HT1080 (cell line): Measurements from ENCODE around the gene CUX1. TPM values are rescaled to one million over a fixed set of nuclear protein-coding genes. Genes with fewer than 3 reads are reported as not detected.
"Not testable (repeated sequence)": the region's sequence is repeated elsewhere in the genome, so short reads cannot be mapped to it uniquely, and the experiment has no call there.

Experiments
- DNase-seq: peaks from one replicate; pipeline ENCODE4 v3.0.0-alpha.2; 2015; ENCODE audit warnings: low read depth
- total RNA-seq: library from RNA; depleted of rRNA; stranded (reverse); fragments of >200 nt; shearing (Covaris generic); gene quantifications from 2 replicates; pipeline ENCODE4 v1.2.3, GENCODE V29; 2014

The CUX1 gene
- total RNA-seq, 1 experiment from 2014 or later: 21.2 TPM

DNA sequence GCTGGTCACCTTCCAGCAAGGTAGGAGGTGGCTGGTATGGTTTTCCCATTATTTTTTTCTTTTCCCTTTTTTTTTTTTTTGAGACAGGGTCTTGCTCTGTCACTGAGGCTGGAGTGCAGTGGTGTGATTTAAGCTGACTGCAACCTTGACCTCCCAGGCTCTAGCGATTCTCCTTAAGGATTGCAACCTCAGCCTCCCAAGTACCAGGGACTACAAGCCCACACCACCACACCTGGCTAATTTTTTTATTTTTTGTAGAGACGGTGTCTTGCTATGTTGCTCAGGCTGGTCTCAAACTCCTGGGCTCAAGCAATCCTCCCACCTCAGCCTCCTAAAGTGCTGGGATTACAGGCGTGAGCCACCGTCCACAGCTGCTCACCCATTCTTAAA lies 24.7 kb upstream of the CUX1 start:
- DNase-seq: not testable (repeated sequence)

DNA sequence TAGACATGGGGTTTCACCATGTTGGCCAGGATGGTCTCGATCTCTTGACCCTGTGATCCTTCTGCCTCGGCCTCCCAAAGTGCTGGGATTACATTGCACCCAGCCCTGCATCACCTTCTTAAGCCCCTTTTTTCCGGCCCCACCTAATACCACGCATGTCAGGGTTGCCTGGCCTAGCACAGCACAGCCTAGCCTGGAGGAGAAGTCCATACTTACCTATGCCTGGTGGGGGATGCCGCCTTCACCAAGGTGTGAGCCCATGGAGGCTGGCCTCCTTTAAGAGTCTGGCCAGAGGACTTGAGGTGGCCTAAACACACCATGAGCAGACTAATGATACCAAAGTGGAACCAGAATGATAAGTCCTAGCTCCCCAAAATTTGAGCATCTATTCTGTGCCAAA lies 22.0 kb upstream of the CUX1 start:
- DNase-seq: no peak

DNA sequence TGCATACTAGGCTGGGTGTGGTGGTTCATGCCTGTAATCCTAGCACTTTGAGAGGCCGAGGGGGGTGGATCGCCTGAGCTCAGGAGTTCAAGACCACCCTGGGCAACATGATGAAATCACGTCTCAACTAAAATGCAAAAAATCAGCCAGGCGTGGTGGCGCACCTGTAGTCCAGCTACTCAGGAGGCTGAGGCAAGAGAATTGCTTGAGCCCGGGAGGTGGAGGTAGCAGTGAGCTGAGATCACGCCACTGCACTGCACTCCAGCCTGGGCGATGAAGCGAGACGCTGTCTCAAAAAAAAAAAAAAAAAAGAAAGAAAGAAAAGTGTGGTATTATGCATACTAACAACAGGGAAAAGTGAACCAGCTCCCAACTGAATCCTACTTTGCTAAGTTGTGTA lies 19.3 kb upstream of the CUX1 start:
- DNase-seq: not testable (repeated sequence)

DNA sequence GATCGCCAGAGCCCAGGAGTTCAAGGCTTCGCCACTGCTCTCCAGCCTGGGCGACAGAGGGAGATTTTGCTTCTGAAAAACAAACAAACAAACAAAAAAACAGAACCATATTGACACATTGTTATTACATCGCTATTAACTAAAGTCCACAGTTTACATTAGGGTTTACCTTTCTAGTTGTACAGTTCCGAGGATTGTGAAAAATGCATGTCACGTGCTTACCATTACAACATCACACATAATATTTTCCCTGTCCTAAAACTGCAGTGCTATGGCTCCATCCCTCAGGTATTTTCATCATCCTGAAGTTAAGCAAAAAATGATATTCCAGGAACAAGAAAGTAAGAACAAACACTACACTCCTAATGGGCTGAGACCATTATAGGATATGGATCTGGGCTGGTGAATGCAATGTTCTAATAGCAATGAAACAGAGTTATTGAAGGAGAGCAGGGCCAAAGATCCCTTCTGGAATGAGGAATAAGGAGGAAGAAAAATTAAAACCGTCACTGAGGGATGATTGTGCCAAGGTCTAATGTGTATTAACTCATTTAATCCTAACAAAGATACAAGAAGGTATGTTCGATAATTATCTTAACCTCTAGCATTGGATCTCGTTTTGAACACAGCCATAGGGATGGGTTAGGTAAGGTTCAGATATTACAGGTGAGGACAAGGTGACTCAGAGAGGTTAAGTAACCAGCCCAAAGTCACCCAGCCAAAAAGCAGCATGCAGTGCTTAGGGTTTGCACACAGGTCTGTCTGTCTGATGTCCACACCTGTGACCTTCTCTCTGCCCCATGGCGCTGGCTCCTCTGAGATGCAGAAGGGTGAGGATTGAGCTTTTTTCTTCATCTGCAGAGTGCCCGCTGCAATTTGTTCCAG lies 14.0 kb upstream of the CUX1 start:
- DNase-seq: no peak

DNA sequence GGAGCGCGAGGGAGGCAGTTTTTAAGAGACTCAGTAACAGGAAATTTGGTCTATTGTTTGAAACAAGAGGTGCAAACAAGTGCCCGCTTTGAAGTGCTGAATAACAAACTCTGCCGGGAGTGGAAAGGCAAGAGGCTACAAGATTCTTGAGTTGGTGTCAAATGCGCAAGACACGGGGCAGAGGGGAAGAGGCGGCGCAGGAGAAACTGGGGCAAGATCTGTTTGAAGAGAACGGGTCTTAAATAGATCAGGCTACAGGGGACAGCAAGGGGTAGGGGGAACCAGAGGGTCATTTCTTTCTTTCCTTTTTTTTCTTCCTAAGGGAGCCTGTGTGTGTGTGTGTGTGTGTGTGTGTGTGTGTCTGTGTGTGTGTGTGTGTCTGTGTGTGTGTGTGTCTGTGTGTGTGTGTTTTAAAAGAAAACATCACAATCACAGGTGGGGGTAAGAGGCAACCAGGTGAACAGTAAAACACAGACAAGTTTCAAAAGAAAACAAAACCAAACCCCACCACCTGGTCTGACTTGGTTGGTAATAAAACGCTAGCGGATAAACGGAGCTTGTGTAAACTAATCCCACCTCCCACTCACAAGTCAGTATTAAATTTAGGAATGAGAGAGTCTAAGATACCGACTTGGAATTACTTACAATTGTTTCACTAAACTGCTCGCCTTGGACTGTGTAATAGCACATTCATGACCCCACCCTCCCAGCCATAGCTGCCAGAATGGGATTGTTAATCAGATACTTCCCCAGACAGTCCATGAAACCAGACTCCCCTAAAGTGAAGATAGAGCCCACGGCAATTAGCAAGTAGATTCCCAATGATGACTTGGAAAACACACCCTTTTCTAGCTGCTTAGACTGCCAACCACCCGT lies 13.1 kb upstream of the CUX1 start:
- no peak for DNase-seq

DNA sequence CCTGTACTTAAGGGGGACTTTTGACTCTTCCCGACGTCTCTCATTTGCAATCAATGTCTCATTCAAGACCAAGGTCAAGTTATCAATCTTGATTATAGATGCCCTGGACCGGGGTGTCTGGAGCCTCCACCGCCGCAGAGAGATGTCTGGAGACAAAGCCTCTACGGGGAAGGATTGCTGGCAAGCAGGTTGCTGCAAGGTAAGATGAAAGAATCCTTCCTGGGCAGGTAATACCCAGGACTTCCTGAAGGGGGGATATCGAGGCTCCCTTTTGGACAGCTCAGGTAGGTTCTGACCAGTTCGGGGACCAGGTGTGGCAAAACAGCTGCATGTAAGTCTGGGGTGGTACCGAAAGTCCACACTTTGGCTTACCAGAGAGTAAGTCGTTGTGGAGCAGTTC lies 12.5 kb upstream of the CUX1 start:
- no peak for DNase-seq

DNA sequence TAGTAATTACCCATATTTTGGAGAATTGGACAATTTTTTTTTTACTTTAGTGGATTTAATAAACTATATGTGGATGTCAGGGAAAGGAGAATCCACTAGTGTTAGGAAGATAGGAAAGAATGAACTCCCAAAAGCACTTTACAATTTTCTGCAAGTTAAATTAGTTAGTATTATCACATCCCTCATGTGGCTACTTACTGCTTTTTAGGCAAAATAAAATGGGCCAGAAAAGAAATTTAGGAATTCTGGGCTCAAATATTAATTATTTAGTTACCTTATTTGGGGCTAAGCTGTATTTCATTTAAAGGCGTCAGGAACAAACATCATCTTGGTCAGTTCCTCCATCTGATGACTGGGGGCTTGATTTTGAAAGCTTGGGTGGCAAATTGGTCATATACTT lies 4.8 kb upstream of the CUX1 start:
- DNase-seq: no peak

DNA sequence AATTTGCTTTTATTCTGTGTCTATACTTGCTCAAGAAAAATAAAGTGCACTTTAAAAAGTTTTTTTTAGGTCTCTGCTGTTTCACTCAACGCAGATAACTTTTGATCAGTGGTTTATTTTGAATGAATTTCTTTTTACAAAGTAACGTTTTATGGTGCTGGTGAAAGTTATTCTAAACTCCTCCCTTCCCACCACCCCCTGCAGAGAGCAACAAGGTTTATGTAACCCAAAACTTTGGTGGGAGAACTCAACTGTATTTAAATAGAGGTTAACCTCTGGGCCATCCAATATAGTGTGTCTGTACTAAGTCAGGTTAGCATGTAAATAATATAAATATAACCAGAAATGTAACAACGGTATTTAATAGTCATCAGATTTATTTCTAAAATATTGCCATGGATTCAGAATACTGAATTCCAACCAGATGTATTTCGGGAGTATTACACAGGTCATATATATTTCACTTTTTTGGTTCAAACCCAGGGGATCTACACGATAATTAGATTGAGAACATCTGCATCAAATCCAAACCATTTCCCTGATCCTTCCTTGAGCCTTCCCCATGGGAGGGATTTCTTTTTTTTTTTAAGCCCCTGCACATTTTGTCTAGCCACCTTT lies 3.9 kb upstream of the CUX1 start:
- DNase-seq: no peak

DNA sequence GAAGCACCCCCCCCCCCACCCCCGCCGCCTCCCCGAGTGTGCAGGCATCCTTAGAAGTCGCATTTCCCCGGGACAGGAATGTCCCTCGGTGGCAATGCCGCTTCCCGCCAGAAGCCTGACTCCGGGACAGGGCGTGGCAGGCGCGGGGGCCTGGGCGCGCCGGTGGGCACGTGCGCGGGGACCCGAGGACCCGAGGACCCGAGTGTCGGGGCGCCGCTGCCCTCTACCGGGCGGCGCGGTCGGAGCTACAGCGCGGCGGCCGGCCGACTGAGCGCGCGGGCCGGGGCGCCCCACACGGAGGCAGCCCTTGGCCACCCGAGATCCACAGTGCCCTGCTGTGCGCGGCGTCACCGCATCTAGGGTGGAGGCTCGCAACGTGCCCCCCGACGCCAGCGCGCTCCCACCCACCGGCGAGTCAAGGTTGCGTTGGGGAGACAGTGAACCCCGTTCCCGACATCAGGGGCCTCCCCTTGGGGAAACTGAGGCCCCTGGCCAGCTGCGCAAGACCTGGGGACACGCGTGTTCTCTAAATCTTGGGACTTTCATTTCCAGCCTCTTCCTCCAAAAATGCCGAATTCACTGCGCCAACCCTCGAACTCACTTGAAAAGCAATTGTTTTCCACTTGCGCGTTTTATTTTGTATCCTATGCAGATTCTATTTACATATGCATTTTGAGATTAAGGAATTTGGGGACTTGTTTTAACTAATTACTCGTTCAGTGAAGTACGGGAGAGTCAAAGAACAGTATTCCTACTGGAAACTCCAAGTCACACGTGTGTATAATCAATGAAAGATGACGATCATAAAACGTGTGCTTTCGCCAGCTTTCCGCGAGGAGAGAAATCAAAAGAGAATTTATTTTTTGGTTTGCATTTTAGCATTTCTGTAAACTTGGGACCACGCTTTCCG lies 3.1 kb upstream of the CUX1 start:
- peak; percentile 52 for DNase-seq

DNA sequence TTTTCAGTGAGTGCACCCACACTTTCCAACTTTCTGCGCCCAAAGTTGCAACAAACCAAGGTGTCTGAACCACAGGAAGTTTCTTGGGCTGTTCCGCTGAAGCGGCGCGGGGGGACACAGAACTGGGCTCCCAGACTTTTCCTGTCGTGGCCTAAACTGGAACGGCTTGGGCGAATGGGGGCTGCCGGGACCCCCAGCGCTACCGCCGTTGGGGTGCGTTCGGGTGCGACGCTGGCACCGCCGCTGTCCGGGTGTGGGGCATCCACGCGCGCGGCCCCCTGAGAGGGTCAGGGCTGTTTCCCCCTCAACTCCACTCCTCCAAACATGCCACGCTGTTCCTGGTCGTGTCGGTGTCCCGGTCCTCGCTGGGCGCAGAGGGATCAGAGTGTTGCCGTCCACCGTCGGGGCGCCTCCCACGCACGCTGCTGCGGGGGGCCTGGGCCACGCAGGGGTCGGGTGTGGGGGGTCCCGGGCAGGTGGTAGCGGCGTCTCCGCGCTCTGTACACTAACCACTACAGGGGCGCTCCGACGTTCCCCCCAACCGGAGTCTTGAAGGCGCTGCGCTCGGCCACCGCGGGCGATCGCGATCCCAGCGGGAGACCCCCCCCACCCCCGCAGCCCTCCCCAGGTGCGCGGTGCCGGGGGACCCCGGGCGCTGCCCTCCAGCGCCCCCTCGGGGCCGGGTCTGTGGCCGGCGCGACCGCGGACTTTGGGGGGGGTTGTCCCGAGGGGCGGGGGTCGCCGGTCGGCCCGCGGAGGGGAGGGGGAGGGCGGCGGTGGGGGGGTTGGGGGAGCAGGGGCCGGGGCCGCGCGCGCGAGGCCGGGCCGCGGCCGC lies 2.2 kb upstream of the CUX1 start:
- DNase-seq: no peak

DNA sequence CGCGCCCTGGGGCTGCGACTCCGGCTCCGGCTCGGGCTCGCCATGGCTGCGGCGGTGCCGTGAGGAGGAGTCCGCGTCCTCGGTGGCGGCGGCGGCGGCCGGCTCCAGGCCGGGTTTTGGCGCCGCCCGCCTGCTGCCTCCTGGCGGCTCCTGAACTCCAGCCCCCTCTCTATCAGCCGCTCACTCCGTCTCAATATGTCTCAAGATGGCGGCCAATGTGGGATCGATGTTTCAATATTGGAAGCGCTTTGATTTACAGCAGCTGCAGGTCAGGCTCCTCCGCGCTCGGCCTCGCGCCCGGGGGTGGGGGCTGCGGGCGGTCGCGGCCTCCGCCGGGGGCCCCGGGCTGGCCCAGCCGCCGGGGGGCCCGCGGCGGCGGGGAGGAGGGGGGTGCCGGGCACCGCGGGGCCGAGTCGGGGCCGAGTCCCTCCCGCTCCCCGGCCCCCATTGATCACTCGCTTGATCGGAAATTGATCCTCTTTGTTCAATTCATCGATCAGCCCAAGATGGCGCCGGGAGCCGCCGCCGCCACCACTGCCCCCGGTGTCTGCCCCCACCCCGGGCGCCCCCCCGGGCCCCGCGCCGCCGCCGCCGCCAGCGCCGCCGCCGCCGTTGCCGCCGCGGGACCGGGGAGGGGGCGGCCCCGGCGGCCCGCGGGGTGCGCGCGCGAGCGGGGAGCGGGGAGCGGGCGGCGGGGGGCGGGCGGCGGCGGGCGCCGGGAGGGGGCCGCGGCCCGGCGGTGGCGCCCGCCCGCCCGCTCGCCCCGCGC lies 1.4 kb upstream of the CUX1 start:
- peak; percentile 76 for DNase-seq

DNA sequence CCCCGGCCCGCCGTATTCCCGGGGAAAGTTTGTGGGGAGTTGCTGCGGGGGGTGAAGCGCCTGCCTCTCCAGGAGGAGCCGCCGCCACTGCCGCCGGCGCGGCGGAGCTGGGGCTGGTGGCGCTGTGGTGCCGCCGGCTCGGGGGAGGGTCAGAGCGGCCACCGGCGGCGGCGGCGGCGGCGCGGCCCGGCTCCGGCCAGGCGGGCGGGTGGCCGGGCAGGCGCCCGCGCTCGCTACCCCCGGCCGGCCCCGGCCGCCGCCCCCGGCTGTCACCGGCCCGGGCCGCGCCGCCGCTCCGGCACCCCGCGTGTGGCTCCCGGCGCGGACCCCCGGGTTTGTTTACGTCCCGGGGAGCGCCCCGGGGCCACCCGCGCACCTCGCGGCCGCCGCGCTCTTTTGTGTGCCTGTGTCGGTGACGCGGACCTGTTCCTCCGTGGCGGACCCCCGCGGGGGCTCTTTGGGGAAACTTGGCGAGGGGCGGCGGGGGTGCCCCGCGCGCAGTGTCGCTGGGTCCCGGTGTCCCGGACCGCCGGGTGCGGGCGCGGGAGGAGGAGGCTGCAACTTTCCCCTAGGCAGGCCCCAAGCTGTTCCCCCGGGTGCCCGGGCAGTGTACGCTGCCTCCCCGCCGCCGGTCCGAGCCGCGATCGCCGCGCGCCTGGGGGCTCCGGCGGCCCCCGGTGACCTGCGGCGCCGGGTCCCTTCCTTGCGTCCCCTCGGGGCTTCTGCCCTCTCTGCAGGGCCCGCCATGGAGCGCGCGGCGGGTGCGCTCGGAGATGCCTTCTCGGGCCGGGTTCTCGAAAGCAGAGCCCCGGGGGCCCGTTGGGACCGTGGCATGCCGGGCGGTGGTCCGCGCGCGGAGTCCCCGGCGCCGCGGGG lies 593 bp upstream of the CUX1 start:
- no peak for DNase-seq

DNA sequence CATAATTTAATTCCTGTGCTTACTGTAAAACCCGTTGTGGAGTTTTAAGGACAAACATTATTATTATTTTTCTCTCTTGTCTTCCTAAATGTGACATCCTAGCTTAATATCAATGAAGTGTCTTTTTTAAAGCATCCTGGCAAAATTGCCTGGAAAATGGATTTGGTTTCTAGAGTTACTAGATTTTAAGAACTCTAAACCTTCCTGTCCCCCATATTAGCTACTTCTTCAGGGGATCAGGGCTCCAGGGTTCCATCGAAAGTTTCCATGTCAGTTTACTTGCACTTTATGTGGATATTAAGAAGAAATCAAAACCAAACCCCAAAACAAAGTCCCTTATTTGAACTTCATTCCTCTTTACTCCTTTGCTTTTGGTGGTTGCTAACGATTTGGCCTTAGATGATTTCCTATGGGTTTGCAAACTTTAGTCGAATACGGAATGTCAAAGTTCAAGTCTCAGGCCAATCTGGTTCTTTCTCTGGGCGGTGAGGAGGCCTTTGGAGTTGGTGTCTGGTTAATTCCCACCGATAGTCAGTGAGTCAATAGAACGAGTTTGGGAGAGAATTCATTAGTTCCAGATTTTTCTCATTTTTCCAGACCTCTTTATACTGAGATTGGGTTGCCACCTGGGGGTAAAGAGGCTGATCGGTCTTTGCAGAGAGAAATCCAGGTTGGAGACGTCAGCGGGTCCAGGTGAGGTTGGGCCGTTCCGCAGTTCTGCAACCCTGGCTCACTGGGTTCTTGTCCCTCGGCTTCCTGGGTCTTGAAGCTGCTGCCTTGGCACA lies 1.1 kb downstream of the CUX1 start:
- no peak for DNase-seq

DNA sequence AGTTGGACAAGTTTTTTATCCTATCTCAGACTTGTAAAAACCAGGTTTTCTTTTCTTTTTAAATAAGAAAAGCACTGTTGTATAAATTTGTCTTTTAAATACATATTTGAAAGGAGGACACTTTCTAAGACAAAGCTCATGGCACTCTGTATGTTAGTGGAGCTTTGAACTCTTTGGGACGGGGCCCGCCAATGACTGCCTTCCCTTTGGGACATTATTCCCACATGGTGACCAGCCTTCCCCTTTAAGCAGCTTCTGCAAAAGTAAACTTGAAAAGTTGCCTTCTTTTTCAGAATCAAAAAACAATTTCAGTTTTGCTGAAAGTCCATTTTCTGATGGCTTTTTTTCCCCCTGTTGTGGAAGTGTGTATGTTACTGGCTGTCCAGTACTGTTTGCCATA lies 1.8 kb downstream of the CUX1 start:
- no peak for DNase-seq

DNA sequence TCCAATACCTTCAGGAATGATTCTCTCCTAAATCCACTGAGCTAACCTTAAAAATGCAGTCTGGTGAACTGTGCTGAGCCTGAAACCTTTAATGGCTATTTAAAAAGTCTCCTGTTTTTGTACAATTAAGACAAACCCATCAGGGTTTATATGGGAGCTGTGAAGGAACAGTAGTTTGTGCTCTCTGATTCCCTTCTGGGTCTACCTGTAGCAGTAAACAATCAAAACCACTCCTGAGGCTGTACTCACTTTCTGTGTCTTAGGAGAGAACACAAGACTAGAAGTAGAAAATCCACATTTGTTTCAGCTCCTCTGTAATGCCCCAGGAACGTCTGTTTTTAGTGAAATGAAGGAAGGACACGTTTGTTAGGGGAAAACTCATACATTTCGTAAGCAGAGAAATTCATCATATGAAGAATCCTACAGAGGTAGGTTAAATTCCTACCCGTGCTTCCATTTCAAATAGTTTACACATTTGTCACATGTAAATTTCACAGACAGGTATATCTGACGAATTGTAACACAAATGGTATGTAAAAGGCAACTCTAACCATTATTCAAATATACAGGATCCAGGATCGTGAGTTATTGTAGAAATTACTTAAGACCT lies 2.6 kb downstream of the CUX1 start:
- DNase-seq: no peak

DNA sequence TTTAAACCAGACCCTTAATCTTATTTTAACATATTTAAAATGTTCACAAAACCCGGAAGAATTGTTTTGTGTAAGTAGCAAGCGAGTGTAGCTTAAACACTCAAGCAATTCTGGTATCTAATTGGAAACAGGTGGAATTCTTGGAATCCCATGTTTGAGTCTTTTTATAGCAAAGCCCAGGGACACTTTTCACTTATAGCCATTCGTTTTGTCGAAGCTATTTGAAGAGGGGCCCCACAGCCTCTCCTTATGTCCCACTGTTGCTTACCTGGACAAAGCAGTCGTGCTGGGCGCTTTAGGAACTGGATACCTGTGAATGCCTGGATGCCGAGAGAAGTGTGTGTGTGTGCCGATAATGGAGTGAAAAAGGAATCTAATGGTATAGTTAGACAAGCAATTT lies 3.3 kb downstream of the CUX1 start:
- DNase-seq: no peak

DNA sequence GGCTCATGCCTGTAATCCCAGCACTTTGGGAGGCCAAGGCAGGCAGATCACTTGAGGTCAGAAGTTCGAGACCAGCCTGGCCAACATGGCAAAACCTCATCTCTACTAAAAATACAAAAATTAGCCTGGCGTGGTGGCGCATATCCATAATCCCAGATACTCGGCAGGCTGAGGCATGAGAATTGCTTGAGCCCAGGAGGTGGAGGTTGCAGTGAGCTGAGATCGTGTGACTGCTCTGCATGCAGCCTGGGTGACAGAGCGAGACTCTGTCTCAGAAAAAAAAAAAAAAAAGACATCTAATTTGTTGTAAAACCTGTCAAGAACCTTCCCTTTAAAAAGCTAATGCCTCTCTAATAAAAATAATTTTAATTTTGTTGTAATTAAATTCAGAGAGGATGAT lies 5.2 kb downstream of the CUX1 start:
- not testable (repeated sequence) for DNase-seq
